Activated CD4-positive, alpha-beta T cell treated with anti-CD3 and anti-CD28 coated beads for 48 hours (primary cell): ENCODE results near the gene GRIN1.
"Not testable (repeated sequence)": the region's sequence is repeated elsewhere in the genome, so short reads cannot be mapped to it uniquely, and the experiment has no call there.

Experiments
- DNase-seq: peaks from one replicate; pipeline ENCODE4 v3.0.0-alpha.2; 2020

The GRIN1 gene

DNA sequence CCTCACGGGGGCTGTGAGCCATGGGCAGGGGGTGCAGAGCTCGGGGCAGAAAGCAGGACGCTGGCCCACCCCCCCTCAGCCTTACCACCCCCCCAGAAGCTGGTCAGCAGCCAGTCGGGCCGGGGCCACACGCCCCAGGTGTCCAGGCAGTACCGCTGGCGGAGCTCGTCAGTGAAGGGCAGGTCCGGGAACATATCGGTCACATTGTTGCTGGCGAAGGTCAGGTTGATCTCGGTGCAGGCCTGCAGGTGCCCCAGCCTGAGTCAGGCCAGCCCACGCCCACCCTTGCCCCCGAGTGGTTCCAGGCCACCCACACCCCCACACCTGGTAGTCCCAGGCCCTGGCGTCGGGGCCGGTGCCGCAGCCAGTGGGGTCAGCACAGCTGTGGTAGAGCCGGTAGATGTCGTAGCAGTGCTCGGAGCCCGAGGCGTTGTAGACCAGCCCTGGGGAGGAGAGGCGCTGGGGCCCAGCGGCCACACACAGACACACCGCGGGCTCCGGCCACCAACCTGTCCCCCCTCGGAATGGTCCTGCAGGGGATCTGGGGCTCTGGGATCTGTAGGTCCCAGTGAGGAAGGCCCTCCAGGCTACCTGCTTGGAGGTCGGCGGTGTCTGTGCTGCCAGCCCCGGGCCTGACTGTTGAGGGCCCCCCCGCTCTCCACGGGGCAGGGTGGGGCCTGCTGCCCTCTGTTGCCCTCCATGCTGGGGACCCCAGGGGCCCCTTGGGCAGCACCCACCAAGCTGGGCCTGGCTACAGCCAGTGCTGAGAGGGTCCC lies 27.0 kb upstream of the GRIN1 start:
- DNase-seq: no peak

DNA sequence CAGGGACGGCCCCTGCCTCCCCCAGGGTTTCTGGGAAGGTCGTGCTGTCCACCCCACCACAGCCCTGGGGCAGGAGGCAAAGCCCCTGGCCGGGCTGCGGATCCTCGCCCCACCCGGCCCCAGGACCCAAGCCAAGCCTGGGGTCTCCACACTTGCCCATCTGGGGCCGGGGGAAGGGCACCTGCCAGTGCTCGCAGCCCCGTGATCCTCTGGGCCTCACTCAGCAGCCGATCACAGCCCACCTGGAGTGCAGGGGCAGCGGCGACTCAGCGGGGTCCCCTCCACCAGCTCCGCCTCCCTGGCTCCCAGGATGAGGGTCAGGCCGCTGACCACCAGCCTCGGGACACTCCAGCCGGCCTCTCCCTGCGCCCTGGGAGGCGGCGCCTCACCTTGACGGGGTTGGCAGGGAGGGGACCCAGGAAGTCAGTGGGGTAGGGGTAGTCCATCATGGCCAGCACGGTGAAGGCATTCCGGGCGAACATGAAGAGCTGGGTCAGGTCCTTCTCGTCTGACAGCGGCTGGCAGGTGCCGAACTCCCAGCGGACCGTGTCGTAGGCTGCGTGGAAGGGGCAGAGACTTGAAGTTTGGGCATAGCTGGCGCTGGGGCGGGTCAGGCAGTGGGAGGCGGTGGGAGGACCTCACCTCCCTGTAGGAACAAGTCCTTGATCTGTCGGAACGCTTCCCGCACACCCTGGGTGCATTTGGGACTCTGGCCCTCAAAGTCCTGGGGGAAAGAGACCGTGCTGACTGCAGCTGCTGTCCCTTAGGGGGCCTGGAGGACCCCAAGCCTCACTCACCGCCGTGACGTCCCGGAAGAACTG lies 26.2 kb upstream of the GRIN1 start:
- DNase-seq: no peak

DNA sequence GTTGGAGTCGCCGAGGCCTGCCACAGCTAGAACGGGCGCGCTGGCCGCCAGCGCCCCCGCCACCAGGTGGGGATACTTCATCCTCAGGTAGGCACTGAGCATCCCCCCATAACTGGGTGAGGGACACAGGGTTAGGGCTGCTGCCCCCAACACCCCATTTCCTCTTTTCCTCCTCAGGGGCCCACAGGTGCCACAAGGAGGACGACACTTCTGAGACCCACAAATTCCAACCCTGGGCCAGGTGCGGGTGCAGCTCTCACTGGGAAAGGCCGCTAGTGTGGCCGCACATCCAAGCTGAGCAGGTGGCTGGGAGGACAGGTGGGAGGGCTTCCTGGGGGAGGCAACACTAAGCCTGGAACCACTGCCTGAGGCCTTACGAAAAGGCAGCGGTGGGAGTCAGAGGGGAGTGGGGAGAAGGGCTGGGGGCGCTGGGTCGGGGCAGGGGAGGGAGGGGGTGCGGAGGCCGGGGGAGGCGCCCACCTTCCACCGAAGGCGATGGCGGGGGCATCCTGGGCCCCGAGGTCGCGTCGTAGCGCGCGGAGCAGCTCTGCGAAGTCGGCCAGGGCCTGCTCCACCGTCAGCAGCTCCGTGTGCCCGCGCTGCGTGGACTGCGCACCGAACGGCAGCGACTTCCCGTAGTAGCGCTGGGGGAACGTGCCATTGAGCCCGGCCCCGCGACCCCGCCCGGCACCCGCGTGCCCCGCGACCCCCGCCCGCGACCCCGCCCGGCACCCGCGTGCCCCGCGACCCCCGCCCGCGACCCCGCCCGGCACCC lies 25.4 kb upstream of the GRIN1 start:
- peak; percentile 58 for DNase-seq

DNA sequence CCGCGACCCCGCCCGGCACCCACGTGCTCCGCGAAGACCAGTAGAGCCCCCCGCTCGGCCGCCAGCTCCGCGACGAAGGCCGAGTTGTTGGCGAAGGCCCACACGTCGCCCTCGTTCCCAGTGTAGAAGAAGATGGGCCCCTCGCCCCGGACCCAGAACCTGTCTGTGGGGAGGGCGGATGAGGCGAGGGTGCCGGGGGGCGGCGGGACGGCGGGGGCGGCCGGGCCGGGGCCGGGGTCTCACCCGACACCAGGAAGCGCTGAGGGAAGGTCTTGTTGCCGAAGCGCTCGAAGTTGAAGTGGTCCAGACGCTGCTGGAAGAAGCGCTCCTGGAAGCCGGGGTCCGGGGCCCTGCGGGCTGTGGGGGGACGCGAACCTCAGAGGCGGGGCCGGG lies 24.7 kb upstream of the GRIN1 start:
- DNase-seq: no peak

DNA sequence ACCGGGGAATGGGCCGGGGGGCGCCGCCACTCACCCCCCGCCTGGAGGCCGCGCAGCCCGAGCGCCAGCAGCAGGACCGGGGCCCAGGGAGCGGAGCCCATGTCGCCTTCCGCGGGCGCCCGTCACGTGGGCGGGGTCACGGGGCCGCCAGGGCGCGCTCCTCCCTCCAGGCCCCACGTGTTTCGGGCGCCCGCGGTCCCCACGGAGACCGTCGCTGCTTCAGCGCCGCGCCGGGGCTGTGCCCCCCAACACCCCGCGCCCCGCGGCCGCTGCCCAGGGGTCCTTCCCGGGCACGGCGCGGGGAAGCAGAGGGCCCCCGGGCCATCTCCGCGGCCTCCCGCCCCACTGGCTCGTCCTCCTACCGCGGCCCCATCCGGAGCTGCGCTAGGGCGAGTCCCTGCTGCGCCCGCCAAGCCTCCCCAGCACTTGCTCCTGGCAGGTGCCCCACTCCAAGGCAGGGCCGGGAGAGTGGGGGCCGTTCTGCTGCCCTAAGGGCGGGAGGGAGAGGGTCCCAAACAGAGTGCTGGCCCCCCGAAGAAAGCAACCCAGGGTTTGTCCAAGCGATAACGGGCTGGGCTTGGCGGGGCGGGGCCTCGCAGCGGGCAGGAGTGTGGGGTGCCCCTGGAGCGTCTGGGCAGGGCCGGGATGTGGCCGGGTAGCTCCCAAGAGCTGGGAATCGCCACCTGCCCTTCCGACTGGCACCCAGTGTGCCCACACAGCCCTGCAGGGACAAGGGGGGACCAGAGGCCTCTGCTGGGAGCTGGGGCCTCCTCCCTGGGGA lies 24.2 kb upstream of the GRIN1 start, which contains the start of gene DPP7:
Gene DPP7, minus strand, starts transcription at position 121 of the 781 bp plus-strand sequence. Its CDS starts 20 bp downstream, at position 101.
- DNase-seq: peak; percentile 84

DNA sequence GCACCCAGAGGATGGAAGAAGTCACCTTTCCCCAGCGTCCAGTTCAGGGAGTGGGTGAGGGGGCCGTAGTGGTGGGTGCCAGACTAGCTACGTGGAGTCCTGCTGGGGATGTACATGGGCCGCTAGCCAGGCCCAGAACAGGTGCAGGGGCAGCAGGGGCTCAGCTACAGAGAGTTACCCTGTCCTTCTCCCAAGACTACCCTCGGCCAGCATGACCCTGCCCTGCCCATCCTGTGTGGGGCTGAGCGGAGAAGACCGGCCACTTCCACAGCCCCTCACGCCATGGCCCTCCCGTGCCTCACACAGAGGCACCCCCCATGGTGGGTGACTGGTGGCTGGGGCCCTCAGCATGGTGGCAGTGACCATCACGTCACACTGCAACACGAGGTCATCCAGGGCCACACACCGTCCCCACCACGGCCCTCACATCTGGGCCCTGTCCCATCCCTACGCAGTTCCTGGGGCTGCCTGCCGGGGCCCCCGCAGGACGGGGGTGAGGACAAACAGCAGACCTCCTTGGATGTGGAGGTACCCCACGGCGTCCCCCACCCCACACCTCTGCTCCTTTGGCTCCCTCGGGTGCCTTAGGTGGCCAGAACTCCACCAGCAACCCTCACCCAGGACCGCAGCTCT lies 23.4 kb upstream of the GRIN1 start:
- DNase-seq: no peak

DNA sequence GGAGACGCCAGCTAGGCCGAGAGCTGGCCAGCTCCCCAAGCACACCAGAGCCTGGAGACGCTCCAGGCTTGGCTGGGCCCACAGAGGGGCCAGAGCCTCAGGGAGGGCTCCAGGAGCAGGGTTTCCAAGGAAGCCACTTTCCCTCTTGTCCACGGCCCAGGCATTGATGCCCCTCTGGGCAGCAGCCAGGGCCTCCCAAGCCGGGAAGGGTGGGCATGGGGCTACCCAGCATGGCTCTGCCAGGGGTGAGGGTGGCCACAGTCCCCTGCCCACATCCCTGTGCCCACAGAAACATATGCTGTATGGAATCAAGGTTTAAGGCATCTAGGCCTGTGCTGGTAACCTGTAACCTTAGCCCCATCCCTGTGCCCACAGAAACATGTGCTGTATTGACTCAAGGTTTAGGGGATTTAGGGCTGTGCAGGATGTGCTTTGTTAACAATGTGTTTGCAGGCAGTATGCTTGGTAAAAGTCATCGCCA lies 22.9 kb upstream of the GRIN1 start:
- no peak for DNase-seq

DNA sequence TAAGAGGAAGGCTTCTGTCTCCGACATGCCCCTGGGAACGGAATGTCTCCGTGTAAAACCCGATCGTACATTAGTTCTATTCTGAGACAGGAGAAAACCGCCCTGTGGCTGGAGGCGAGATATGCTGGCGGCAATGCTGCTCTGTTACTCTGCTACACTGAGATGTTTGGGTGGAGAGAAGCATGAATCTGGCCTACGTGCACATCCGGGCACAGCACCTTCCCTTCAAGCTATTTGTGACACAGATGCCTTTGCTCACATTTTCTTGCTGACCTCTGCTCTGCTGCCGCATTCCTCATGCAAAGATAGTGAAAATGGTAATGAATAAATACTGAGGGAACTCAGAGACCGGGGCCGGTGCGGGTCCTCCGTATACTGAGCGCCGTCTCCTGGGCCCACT lies 22.2 kb upstream of the GRIN1 start:
- DNase-seq: no peak

DNA sequence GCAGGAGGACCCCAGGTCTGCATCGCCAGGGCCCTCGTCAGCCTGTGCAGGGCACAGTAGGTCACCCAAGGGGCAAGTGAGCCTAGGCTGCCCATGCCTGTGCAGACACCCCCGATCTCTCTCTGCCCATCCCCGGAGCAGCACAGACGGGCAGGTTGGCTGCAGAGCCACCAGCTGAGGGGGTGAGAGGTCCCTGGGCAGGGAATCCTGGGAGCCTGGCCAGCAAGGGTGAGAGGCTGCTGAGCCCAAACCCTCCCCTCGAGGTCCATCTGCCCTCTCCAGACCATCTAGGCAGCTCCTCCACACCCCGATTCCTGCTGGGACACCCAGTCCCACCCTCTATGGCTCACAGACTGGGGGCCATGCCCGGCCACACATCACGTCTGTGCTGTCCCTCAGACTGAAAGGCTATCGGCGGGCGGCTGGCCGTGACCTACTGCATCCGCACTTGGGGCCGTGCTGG lies 21.7 kb upstream of the GRIN1 start:
- no peak for DNase-seq

DNA sequence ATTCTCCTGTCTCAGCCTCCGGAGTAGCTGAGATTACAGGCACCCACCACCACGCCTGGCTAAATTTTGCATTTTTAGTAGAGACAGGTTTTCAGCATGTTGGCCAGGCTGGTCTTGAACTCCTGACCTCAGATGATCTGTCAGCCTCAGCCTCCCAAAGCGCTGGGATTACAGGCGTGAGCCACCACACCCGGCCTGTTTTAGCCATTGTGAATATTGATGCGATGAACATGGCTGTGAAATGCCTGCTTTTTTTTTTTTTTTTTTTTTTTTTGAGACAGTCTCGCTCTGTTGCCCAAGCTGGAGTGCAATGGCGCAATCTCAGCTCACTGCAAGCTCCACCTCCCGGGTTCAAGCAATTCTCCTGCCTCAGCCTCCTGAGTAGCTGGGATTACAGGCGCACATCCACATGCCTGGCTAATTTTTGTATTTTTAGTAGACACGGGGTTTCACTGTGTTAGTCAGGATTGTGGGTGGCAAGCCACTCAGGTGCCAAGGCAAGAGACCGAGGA lies 20.8 kb upstream of the GRIN1 start:
- DNase-seq: not testable (repeated sequence)

DNA sequence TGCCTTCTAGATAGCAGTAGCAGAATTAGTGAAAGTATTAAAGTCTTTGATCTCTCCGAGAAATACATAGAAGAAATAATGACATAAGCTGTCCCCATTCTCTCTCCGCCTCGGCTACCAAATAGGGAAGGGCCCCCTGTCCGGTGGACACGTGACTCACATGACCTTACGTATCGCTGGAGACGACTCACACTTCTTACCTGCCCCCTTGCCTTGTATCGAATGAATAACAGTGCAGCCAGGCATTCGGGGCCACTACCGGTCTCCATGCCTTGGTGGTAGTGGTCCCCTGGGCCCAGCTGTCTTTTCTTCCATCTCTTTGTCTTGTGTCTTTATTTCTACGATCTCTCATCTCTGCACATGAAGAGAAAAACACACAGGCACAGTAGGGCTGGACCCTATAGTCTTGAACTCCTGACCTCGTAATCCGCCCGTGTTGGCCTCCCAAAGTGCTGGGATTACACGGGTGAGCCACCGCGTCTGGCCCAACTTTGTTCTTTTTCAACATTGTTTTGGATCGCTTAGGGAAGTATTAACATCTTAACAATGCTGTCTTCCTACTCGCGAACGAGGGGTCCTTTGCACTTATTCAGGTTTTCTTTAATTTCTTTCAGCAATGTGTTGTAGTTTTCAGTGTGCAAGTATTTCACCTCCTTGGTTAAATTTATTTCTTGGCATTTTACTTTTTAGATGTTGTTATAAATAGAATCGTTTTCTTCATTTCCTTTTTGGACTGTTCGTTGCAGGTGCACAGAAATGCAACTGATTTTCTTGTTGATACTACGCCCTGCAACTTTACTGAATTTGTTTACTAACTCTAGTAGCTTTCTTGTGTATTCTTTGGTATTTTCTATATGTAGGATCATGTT lies 16.8 kb upstream of the GRIN1 start:
- not testable (repeated sequence) for DNase-seq

DNA sequence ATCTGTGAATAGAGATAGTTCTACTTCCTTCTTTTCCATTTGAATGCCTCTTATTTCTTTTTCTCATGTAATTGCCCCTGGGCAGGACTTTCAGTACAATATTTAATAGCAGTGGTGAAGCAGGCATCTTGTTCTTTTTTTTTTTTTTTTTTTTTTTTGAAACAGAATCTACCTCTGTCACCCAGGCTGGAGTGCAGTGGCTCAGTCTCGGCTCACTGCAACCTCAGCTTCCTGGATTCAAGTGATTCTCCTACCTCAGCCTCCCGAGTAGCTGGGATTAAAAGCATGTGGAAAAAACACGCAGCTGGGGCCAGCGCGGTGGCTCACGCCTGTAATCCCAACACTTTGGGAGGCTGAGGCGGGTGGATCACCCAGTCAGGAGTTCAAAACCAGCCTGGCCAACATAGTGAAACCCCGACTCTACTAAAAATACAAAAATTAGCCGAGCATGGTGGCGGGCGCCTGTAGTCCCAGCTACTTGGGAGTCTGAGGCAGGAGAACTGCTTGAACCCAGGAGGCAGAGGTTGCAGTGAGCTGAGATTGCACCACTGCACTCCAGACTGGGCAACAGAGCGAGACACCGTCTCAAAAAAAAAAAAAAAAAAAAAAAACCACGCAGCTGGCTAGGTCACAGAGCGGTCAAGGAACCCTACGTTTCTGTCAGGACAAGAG lies 16.0 kb upstream of the GRIN1 start:
- DNase-seq: not testable (repeated sequence)

DNA sequence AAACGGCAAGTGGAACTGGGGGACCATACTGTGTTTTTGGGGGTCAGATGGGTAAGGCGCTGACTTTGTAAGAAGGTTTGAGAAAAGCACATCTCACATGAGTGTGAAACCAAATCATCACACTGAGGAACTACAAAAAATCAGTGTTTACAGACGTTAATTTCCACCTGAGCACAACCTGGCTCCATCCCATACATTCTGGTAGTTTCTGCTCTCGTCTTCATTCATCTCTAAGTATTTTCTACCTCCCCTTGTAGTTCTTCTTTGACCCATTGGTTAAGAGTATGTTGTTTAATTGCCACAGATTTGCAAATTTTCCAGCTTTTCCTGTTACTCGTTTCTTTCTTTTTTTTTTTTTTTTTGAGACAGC lies 15.5 kb upstream of the GRIN1 start:
- DNase-seq: no peak

DNA sequence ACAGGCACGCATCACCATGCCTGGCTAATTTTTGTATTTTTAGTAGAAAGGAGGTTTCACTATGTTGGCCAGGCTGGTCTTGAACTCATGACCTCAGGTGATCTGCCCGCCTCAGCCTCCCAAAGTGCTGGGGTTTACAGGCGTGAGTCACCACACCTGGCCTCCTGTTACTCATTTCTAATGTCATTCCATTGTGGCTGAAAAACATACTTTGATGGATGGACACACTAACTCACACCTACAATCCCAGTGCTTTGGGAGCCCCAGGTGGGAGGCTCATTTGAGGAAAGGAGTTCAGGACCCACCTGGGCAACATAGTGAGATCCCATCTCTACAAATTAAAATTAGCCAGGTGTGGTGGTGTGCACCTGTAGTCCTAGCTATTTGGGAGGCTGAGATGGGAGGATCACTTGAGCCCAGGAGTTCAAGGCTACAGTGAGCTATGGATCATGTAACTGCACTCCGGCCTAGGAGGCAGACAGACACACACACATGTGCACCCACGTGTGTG lies 14.9 kb upstream of the GRIN1 start:
- DNase-seq: not testable (repeated sequence)

DNA sequence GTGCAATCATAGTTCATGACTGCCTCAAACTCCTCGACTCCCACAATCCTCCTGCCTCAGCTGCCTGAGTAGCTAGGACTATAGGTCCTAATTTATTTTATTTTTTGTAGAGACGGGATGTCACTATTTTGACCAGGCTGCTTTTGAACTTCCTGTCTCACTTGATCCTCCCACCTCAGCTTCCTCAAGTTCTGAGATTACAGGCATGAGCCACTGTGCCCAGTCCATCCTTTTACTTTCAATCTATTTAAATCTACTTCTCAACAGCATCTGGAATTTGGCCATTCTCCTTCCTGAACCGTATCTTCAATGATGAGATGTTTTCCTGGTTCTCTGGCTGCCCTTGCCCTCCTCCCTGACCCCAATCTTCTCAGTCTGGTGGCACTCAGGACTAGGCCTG lies 12.2 kb upstream of the GRIN1 start:
- DNase-seq: no peak

DNA sequence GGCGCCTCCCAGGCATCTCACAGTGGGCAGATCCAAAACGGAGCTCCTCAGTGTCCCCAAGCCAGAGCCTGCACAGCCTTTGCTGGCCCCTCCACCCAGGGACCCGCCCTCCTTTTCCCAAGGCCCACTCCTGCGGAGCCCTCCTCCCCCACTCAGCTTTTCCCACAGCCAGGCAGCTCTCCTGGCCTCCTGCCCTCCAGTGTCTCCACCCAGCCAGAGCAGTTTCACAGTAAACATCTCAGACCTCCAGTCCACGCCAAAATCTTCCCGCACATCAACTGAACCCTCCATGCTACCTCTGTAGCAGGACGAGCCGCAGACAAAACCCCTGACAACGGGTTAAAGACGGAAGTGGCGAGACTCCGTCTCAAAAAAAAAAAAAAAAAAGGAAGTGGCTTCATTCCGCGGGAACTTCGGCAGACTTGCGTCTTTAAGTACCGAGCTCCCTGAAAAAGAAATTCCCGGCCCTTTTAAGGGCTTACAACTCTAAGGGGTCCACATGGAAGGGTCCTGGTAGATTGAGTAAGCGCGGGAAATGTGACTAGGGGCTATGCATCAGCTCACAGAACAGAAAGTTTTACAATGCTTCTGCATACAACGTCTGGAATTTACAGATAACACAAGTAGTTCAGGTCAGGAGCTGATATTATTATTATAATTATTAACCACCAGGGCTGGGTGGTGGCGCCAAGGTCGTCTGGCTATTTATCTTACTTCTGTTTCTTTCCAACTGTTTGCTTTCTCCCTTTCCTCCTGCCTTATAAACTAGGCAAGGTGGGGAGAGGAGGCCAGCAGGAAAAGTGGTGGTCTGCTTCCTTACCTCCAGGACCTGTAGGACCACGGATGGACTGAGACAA lies 11.4 kb upstream of the GRIN1 start:
- DNase-seq: peak; percentile 46

DNA sequence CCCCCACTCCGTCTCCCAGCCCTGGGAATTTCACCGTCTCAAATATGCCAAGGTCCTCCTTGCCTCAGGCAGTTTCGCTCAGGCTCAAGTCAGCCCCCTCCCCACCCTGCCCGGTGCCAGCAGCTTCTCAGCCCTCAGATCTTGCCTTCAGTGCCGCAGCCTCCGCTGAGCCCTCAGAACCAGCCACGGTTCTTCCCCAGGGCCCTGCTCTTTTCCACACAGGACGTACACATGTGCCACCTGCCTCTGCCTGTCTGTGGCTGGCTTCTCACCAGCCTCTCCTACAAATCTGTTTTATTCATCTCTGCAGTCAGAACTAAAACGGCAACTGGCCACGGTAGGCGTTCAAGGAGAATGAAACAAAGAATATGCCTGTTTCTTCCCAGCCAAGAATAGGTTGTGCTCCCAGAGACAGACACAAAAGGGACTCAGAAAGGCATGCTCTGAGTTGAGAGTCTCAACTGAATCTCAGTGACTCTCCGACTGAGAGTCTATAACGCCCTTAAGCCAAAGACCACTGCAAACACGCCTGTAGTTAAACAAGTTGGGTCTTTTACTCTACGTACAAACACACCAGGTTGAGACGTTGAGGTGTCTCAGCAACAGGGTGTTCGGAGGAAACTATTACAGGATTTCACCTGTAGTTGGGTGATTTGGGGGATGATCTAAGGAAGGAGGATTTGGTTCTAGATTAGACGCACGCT lies 10.6 kb upstream of the GRIN1 start:
- DNase-seq: peak; percentile 54

DNA sequence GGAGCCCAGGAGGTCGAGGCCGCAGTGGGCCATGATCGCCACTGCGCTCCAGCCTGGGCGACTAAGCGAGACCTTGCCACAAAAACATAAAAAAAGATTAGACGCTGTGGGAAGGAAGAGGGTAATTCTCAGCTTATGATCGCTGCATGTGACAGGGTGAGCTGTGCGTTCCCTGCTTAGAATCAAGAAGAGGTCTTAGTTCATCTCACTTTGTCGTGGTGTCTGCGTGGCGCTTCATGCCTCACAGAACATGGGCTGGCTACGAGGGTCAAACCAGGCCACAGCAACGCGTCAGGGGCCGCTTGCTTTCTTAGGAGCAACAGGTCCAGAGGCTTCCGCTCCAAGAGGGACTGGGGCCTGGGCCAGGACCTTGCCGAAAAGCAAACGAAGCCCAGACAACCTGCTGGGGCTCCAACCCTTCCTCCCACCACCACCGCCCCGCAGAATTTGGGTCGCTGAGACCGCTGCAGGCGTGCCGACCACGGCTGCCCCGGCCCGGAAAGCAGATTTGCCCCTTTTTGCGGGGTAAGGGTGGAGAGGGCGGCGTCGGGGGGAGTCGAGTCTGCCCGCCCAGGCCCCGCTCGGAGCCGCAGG lies 10.0 kb upstream of the GRIN1 start:
- peak; percentile 37 for DNase-seq
